Measurements from ENCODE around the gene MAP3K2. TPM values are rescaled to one million over a fixed set of nuclear protein-coding genes. Genes with fewer than 3 reads are reported as not detected.
A peak's percentile ranks its signal among the peaks of the same experiment; 100 is the strongest.

The MAP3K2 gene
- total and polyA plus RNA-seq, 9 donors = 10.8 to 28.4 (median 16.2) TPM

- H3K27ac ChIP-seq (ENCODE audit: low read length) = no peak overlapping the region
- no peaks in the 10 kb centered on the region for H3K4me1 ChIP-seq (ENCODE audit: control insufficient read depth, insufficient read depth, low read length)
- H3K27me3 ChIP-seq (ENCODE audit: control insufficient read depth, insufficient read depth, low read length) = no peaks in the 10 kb centered on the region
- peaks cover 3% of the 10 kb centered on the region for H3K36me3 ChIP-seq (ENCODE audit: control insufficient read depth, insufficient read depth, low read length)
- WGBS (ENCODE audit: insufficient coverage) = no CpG with 5 or more reads among the region's 1 CpG
- H3K4me3 ChIP-seq (ENCODE audit: low read length) = no peak overlapping the region
- no peaks in the 10 kb centered on the region for H3K9me3 ChIP-seq (replicated peaks; ENCODE audit: control insufficient read depth, low read depth, low read length)
- no peak for DNase-seq
These were observed 85.6 kb downstream of the MAP3K2 start for GRCh38 chr2:127302168-127302567.

GRCh38 chr2:127293748-127294562, 93.8 kb downstream of the MAP3K2 start, which contains the start of gene ERCC3:
ERCC3 (minus strand) TSS chr2:127294144; CDS start chr2:127294081, 63 bp downstream.
- peak within 1 kb of the TSS; percentile 69 for H3K4me3 ChIP-seq (ENCODE audit: low read length)
- no peaks in the 10 kb centered on the region for H3K9me3 ChIP-seq (replicated peaks; ENCODE audit: control insufficient read depth, low read depth, low read length)
- H3K4me1 ChIP-seq (ENCODE audit: control insufficient read depth, insufficient read depth, low read length) = peaks cover 6% of the 10 kb centered on the region
- peak; percentile 95 for DNase-seq
- no peaks in the 10 kb centered on the region for H3K27me3 ChIP-seq (ENCODE audit: control insufficient read depth, insufficient read depth, low read length)
- peaks cover 42% of the 10 kb centered on the region for H3K36me3 ChIP-seq (ENCODE audit: control insufficient read depth, insufficient read depth, low read length)
- WGBS (ENCODE audit: insufficient coverage) = 0% methylated on average over 36 of the region's 55 CpGs
- peak within 1 kb of the TSS; percentile 23 for H3K27ac ChIP-seq (ENCODE audit: low read length)

GRCh38 chr2:127293386-127293747, 94.4 kb downstream of the MAP3K2 start:
- H3K27ac ChIP-seq (ENCODE audit: low read length) = no peak overlapping the region
- WGBS (ENCODE audit: insufficient coverage) = 12% methylated on average over 13 of the region's 13 CpGs
- H3K36me3 ChIP-seq (ENCODE audit: control insufficient read depth, insufficient read depth, low read length) = peaks cover 48% of the 10 kb centered on the region
- peak overlapping the region; percentile 69 for H3K4me3 ChIP-seq (ENCODE audit: low read length)
- no peak for DNase-seq
- H3K27me3 ChIP-seq (ENCODE audit: control insufficient read depth, insufficient read depth, low read length) = no peaks in the 10 kb centered on the region
- peaks cover 6% of the 10 kb centered on the region for H3K4me1 ChIP-seq (ENCODE audit: control insufficient read depth, insufficient read depth, low read length)
- no peaks in the 10 kb centered on the region for H3K9me3 ChIP-seq (replicated peaks; ENCODE audit: control insufficient read depth, low read depth, low read length)

GRCh38 chr2:127288274-127288673, 99.5 kb downstream of the MAP3K2 start:
- DNase-seq = no peak
- 86% methylated on average over 1 of the region's 3 CpGs for WGBS (ENCODE audit: insufficient coverage)
- peaks cover 95% of the 10 kb centered on the region for H3K36me3 ChIP-seq (ENCODE audit: control insufficient read depth, insufficient read depth, low read length)

GRCh38 chr2:127283275-127283674, 104.5 kb downstream of the MAP3K2 start:
- H3K9me3 ChIP-seq (replicated peaks; ENCODE audit: control insufficient read depth, low read depth, low read length) = peaks cover 11% of the 10 kb centered on the region
- DNase-seq = no peak
- H3K36me3 ChIP-seq (ENCODE audit: control insufficient read depth, insufficient read depth, low read length) = peaks cover 87% of the 10 kb centered on the region
- no peaks in the 10 kb centered on the region for H3K27me3 ChIP-seq (ENCODE audit: control insufficient read depth, insufficient read depth, low read length)
- WGBS (ENCODE audit: insufficient coverage) = 100% methylated on average over 1 of the region's 2 CpGs
- no peak overlapping the region for H3K4me3 ChIP-seq (ENCODE audit: low read length)
- H3K4me1 ChIP-seq (ENCODE audit: control insufficient read depth, insufficient read depth, low read length) = no peaks in the 10 kb centered on the region
- no peak overlapping the region for H3K27ac ChIP-seq (ENCODE audit: low read length)

More at GRCh38 chr2:127288274-127288673, 99.5 kb downstream of the MAP3K2 start:
- H3K4me3 ChIP-seq (ENCODE audit: low read length) = no peak overlapping the region
- peaks cover 3% of the 10 kb centered on the region for H3K4me1 ChIP-seq (ENCODE audit: control insufficient read depth, insufficient read depth, low read length)
- H3K27ac ChIP-seq (ENCODE audit: low read length) = no peak overlapping the region
- H3K9me3 ChIP-seq (replicated peaks; ENCODE audit: control insufficient read depth, low read depth, low read length) = peaks cover 11% of the 10 kb centered on the region
- no peaks in the 10 kb centered on the region for H3K27me3 ChIP-seq (ENCODE audit: control insufficient read depth, insufficient read depth, low read length)

GRCh38 chr2:127280693-127281092, 107.1 kb downstream of the MAP3K2 start:
- Histone ChIP-seq H3K4me3 (ENCODE audit: low read length) (no peak overlapping the region), H3K27me3 (ENCODE audit: control insufficient read depth, insufficient read depth, low read length) (no peaks in the 10 kb centered on the region), H3K9me3 (replicated peaks; ENCODE audit: control insufficient read depth, low read depth, low read length) (peaks cover 11% of the 10 kb centered on the region), H3K27ac (ENCODE audit: low read length) (no peak overlapping the region), H3K36me3 (ENCODE audit: control insufficient read depth, insufficient read depth, low read length) (peaks cover 84% of the 10 kb centered on the region), H3K4me1 (ENCODE audit: control insufficient read depth, insufficient read depth, low read length) (no peaks in the 10 kb centered on the region)
- DNase-seq = no peak
- whole genome bisulfite sequencing (ENCODE audit: insufficient coverage) = 92% methylated on average over 2 of the region's 2 CpGs

- 87% methylated on average over 5 of the region's 5 CpGs for WGBS (ENCODE audit: insufficient coverage)
- Histone ChIP-seq H3K36me3 (ENCODE audit: control insufficient read depth, insufficient read depth, low read length) (peaks cover 84% of the 10 kb centered on the region), H3K27me3 (ENCODE audit: control insufficient read depth, insufficient read depth, low read length) (no peaks in the 10 kb centered on the region), H3K4me1 (ENCODE audit: control insufficient read depth, insufficient read depth, low read length) (no peaks in the 10 kb centered on the region), H3K9me3 (replicated peaks; ENCODE audit: control insufficient read depth, low read depth, low read length) (peaks cover 11% of the 10 kb centered on the region), H3K27ac (ENCODE audit: low read length) (no peak overlapping the region), H3K4me3 (ENCODE audit: low read length) (no peak overlapping the region)
- peak; percentile 35 for DNase-seq
These were observed 108.0 kb downstream of the MAP3K2 start for GRCh38 chr2:127279781-127280180.

- DNase-seq = peak; percentile 46
- Histone ChIP-seq H3K27ac (ENCODE audit: low read length) (no peak overlapping the region), H3K36me3 (ENCODE audit: control insufficient read depth, insufficient read depth, low read length) (peaks cover 83% of the 10 kb centered on the region), H3K9me3 (replicated peaks; ENCODE audit: control insufficient read depth, low read depth, low read length) (peaks cover 7% of the 10 kb centered on the region), H3K4me3 (ENCODE audit: low read length) (no peak overlapping the region), H3K4me1 (ENCODE audit: control insufficient read depth, insufficient read depth, low read length) (no peaks in the 10 kb centered on the region), H3K27me3 (ENCODE audit: control insufficient read depth, insufficient read depth, low read length) (no peaks in the 10 kb centered on the region)
- WGBS (ENCODE audit: insufficient coverage) = 80% methylated on average over 1 of the region's 3 CpGs
These were observed 108.8 kb downstream of the MAP3K2 start for GRCh38 chr2:127278959-127279358.

GRCh38 chr2:127277028-127277427, 110.7 kb downstream of the MAP3K2 start:
- H3K4me3 ChIP-seq (ENCODE audit: low read length) = no peak overlapping the region
- no peaks in the 10 kb centered on the region for H3K27me3 ChIP-seq (ENCODE audit: control insufficient read depth, insufficient read depth, low read length)
- no peaks in the 10 kb centered on the region for H3K9me3 ChIP-seq (replicated peaks; ENCODE audit: control insufficient read depth, low read depth, low read length)
- WGBS (ENCODE audit: insufficient coverage) = 100% methylated on average over 1 of the region's 2 CpGs
- no peaks in the 10 kb centered on the region for H3K4me1 ChIP-seq (ENCODE audit: control insufficient read depth, insufficient read depth, low read length)
- H3K36me3 ChIP-seq (ENCODE audit: control insufficient read depth, insufficient read depth, low read length) = peaks cover 79% of the 10 kb centered on the region
- no peak overlapping the region for H3K27ac ChIP-seq (ENCODE audit: low read length)
- DNase-seq = no peak

- H3K27ac ChIP-seq (ENCODE audit: low read length) = no peak overlapping the region
- DNase-seq = no peak
- 88% methylated on average over 6 of the region's 9 CpGs for WGBS (ENCODE audit: insufficient coverage)
- H3K9me3 ChIP-seq (replicated peaks; ENCODE audit: control insufficient read depth, low read depth, low read length) = no peaks in the 10 kb centered on the region
- H3K36me3 ChIP-seq (ENCODE audit: control insufficient read depth, insufficient read depth, low read length) = peaks cover 86% of the 10 kb centered on the region
- H3K4me3 ChIP-seq (ENCODE audit: low read length) = no peak overlapping the region
- no peaks in the 10 kb centered on the region for H3K27me3 ChIP-seq (ENCODE audit: control insufficient read depth, insufficient read depth, low read length)
- no peaks in the 10 kb centered on the region for H3K4me1 ChIP-seq (ENCODE audit: control insufficient read depth, insufficient read depth, low read length)
These were observed 112.0 kb downstream of the MAP3K2 start for GRCh38 chr2:127275789-127276188.

Data from muscle of leg (tissue), 11 donors.